HTR-8/SVneo (cell line): ENCODE results near the gene CDYL2.

Experiments
- DNase-seq: peaks from one replicate; pipeline ENCODE4 v3.0.0; 2011; ENCODE audit warnings: low spot score, mixed read lengths; ENCODE audit not compliant: insufficient read length
- FAIRE-seq: peaks from 2 replicates; lab custom pipeline; 2011; peaks lifted over from hg19 to GRCh38; lab: Jason Lieb, UNC

The CDYL2 gene

DNA sequence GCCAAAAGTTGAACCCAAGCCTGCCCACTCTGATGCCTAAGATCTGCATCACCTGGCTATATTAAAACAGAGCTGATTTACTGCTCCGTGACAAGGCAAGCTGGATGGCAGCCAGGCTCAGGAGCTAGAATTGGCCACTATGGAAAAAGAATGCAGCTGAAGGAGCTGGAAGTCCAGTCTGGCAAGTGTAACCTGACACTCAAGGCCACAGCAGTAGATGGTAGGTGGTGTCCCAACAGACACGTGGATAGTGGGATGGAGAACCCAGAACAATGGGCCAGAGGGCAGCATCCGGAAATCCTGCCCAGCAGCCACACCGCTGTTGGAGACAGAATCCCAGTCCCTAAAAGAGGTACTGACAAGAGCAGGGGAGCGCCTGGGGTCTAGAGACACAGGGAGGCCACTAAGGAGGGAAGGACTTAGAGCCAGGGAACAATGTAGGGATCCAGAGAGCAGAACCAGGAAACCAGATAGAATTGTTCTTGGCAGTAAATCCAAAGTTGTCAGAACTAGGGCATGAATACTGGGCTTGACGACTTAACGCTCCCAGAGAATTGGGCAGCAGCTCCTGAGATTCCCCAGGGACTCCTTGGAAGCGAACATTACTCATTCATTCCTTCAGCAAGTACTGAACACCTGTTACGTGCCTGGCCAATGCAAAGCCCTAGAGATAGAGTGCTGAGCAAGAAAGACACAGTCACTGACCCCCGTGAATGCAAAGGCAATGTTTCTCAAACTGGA lies 85.7 kb downstream of the CDYL2 start:
- FAIRE-seq (peak; percentile 33), DNase-seq (peak; percentile 22)

- FAIRE-seq = no peak
- no peak for DNase-seq
Observed at GRCh38 chr16:80717611-80718010, 86.8 kb downstream of the CDYL2 start.

GRCh38 chr16:80716564-80717139 lies 87.7 kb downstream of the CDYL2 start:
- peak; percentile 88 for FAIRE-seq
- no peak for DNase-seq

GRCh38 chr16:80711406-80711805 lies 93.0 kb downstream of the CDYL2 start:
- DNase-seq (no peak), FAIRE-seq (no peak)

GRCh38 chr16:80710918-80711317 lies 93.5 kb downstream of the CDYL2 start:
- peak; percentile 65 for FAIRE-seq
- DNase-seq = no peak

GRCh38 chr16:80708823-80709222 lies 95.6 kb downstream of the CDYL2 start:
- FAIRE-seq (no peak), DNase-seq (no peak)

DNA sequence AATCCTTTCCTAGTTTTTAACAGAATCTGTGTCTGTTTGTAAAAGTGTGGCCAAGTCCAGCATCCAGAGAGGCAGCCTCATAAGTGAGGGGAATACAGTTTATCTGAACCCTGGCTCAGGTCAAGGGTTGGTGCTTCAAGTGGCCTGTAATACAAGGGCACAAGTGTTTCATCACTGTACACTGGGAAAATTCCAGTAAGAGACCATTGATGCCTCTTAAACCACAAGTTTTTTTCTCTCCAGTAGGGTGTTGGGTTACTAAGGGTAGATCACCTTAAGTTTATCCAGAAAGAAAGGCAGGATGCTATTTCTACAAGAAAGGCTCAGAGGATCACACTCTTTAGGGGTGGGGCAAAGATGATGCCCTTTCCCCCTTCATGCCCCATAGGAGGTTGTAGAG lies 96.7 kb downstream of the CDYL2 start:
- no peak for DNase-seq
- no peak for FAIRE-seq

- FAIRE-seq (no peak), DNase-seq (no peak)
Observed at GRCh38 chr16:80705596-80705995, 98.8 kb downstream of the CDYL2 start.

- FAIRE-seq (no peak), DNase-seq (no peak)
Observed at GRCh38 chr16:80704751-80705505, 99.5 kb downstream of the CDYL2 start.

GRCh38 chr16:80703131-80704071 lies 101.0 kb downstream of the CDYL2 start:
- DNase-seq (no peak), FAIRE-seq (peak; percentile 65)

DNA sequence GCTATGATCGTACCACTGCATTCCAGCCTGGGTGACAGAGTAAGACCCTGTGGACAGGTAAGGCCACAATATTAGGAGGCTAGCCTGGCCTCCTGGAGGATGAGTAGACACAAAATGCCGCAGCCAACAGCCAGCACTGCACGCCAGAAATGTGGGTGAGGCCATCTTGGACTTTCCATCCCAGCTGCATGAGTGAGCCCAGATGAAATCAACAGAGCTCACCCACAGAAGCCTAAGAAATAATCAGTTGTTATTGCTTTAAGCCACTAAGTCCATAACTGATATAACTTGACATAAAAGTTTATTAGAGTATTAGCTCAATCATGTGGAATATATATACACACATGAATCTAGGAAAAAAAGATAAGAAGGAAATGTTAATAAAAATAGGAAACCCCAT lies 101.7 kb downstream of the CDYL2 start:
- no peak for DNase-seq
- FAIRE-seq = peak; percentile 16

DNA sequence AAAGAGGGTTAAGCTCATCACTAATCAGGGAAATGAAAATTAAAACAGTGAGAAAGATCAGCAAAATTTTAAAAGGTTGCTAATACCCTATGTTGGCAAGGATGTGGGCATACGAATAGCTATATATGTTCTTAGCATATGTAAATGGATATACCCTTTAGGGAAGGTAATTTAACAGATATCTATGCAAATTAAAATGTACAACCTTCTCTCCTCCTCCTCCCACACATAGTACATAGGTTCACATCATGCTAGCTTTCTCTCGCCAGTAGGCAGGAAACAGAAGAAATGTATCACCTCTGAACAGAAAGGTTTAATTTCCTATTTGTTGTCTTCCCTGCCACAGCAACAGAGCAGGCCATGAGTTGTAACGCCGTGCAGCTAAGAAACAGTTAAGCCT lies 103.8 kb downstream of the CDYL2 start:
- FAIRE-seq (no peak), DNase-seq (no peak)

- no peak for FAIRE-seq
- DNase-seq = no peak
Observed at GRCh38 chr16:80695020-80695419, 109.4 kb downstream of the CDYL2 start.

DNA sequence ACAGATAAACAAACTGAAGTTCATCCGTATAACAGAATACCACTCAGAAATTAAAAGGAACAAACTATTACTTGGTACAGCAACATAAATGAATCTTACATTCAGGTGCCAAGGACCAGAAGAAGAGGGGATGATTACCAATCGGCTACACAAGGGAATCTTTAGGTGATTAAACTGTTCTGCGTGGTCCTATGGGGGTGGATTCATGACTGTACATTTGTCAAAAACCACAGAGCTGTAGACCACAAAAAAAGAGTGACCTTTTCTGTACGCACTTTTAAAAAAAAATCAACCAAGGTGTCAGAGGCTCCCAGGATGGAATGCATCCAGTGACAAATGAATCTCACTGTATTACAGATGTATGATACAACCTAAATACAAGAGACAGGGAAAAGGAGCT lies 110.8 kb downstream of the CDYL2 start:
- no peak for FAIRE-seq
- DNase-seq = no peak

- FAIRE-seq (no peak), DNase-seq (no peak)
Observed at GRCh38 chr16:80692270-80692669, 112.1 kb downstream of the CDYL2 start.

GRCh38 chr16:80691111-80691741 lies 113.2 kb downstream of the CDYL2 start:
- peak; percentile 28 for FAIRE-seq

DNA sequence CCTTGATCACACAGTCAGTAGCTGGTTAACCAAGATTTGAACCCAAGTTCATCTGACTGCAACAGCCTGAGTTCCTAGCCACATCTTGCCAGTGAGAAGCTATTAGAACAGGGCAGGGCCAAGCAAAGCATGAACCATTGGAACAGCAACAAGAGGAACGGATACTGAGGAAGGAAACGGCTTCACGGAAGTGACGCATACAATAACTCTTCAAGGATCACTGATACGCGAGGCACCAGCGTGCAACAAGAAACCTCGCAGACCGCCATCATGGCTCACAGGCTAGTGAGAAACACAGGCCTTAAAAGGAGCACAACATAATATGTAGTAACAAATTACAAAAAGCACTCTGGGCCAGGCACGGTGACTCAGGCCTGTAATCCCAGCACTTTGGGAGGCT lies 114.9 kb downstream of the CDYL2 start:
- FAIRE-seq (no peak), DNase-seq (no peak)

More at GRCh38 chr16:80691111-80691741, 113.2 kb downstream of the CDYL2 start:
- DNase-seq = no peak

- no peak for FAIRE-seq
- no peak for DNase-seq
Observed at GRCh38 chr16:80687606-80688005, 116.8 kb downstream of the CDYL2 start.

DNA sequence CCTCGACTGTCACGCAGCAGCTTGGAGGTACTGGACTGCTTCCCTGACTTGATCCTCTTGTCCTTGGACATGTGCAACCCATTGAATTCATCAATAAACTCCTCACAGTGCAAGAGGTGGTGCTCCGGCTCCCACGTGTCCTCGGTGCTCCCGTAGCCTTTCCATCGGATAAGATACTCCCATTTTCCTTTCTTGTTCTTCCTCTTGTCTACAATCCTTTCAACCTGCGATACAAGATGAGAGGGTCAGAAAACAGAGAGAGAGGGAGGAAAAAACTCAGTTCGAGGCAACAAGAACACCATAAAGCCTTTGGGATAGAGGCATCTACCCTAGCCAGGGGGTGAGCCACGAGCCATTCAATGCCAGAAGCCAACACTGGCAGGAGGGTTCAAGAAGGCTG lies 119.5 kb downstream of the CDYL2 start:
- no peak for FAIRE-seq
- DNase-seq = no peak
